A673 (cell line): ENCODE measurements around the gene AGAP1. TPM values are rescaled to one million over a fixed set of nuclear protein-coding genes. Genes with fewer than 3 reads are reported as not detected.

ENCODE experiments used
- BruUV-seq: library from RNA; stranded (reverse); fragments of 400-500 nt; replicated peaks from 2 replicates; lab custom pipeline; 2021; lab: Mats Ljungman, UMichigan
- CTCF ChIA-PET: fragments of 300-600 bp; sonication (Branson Sonifier 250); formaldehyde crosslinking; loops from one replicate; lab custom pipeline; 2022; ENCODE audit warnings: antibody characterized with exemption; lab: Charles Lee
- POLR2A ChIA-PET: fragments of 300-600 bp; sonication (Branson Sonifier 250); formaldehyde crosslinking; loops from one replicate; lab custom pipeline; 2022; ENCODE audit warnings: antibody characterized with exemption; ENCODE audit not compliant: low non-redundant PET; lab: Charles Lee
- DNase-seq: peaks from one replicate; pipeline ENCODE4 v3.0.0-alpha.2; 2015; ENCODE audit warnings: low spot score
- H3K27ac ChIP-seq: fragments of 200-600 bp; sonication (generic); 2 replicates; pipeline ENCODE4 v1.5.1; 2016; ENCODE audit warnings: mixed run types, low read depth, mild to moderate bottlenecking, mixed read lengths, antibody characterized with exemption, low read length; ENCODE audit not compliant: poor library complexity, severe bottlenecking
- H3K27me3 ChIP-seq: fragments of 200-600 bp; sonication (generic); replicated peaks from 2 replicates; pipeline ENCODE4 v1.6.1; 2017; ENCODE audit warnings: mixed run types, low read depth, mild to moderate bottlenecking, mixed read lengths, antibody characterized with exemption, low read length; ENCODE audit not compliant: insufficient read depth, poor library complexity
- H3K36me3 ChIP-seq: fragments of 200-600 bp; sonication (generic); 2 replicates; pipeline ENCODE4 v1.6.1; 2016; ENCODE audit warnings: mixed run types, mild to moderate bottlenecking, mixed read lengths, antibody characterized with exemption, low read length; ENCODE audit not compliant: insufficient read depth, poor library complexity, severe bottlenecking
- H3K4me1 ChIP-seq: fragments of 200-600 bp; sonication (generic); 2 replicates; pipeline ENCODE4 v1.6.1; 2017; ENCODE audit warnings: mixed run types, mild to moderate bottlenecking, mixed read lengths, antibody characterized with exemption, low read length; ENCODE audit not compliant: insufficient read depth, poor library complexity, severe bottlenecking
- H3K4me3 ChIP-seq: fragments of 200-600 bp; sonication (generic); 2 replicates; pipeline ENCODE4 v1.5.1; 2016; ENCODE audit warnings: low read depth, mixed run types, mild to moderate bottlenecking, mixed read lengths, low read length; ENCODE audit not compliant: poor library complexity, severe bottlenecking
- H3K9me3 ChIP-seq: fragments of 200-600 bp; sonication (generic); 2 replicates; pipeline ENCODE4 v1.6.1; 2016; ENCODE audit warnings: mixed run types, low read depth, mild to moderate bottlenecking, mixed read lengths, antibody characterized with exemption, low read length; ENCODE audit not compliant: poor library complexity, severe bottlenecking
- EZH2 ChIP-seq: fragments of 200-600 bp; sonication (generic); IDR thresholded peaks from 2 replicates; pipeline ENCODE4 v1.6.1; 2017; ENCODE audit warnings: borderline replicate concordance, low read depth, mild to moderate bottlenecking, mixed read lengths, antibody characterized with exemption, low read length; ENCODE audit not compliant: poor library complexity, severe bottlenecking
- intact Hi-C: fragments of 100-400 bp; cut with micrococcal nuclease; formaldehyde crosslinking; loops from one replicate; pipeline ENCODE4 v1.10.0; 2022; ENCODE audit not compliant: unreplicated experiment
- total RNA-seq: library from RNA; stranded (reverse); gene quantifications from 2 replicates; pipeline ENCODE4 v1.2.3, GENCODE V29; 2021
- TF ChIP-seq, protein P1 (sequence below): fragments of 300-800, 200-600 bp; sonication (generic); conservative IDR thresholded peaks from 2 replicates; pipeline ENCODE4 v1.5.1; 2017; ENCODE audit warnings: low read depth, mild to moderate bottlenecking, antibody characterized with exemption, low read length, moderate library complexity, mixed read lengths

AGAP1 gene
- total RNA-seq, 1 experiment from 2014 or later, result 25.3 TPM

DNA sequence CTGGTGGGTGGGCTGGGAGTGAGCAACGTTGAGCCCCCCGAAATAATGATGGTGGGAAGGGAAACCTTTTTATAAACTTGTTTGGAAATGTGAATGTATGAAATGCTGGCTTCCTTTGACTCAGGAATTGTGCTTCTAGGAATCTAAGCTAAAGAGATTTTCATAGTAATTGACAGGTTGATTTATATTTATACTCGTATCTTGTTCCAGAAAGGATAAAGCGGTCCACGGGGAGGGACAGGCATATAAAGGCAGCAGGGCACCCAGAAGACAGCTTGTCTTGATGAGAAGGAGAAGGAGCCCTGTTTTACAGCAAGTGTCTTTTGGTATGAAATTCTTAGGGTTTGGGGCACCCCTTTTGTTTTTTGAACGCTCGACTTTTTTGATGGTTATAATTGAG lies 157.8 kb downstream of the AGAP1 start:
- DNase-seq, result peak; percentile 31
- CTCF ChIA-PET, result no interaction called here
- Histone ChIP-seq H3K27ac (no peak overlapping the region), H3K9me3 (no peaks in the 10 kb centered on the region), H3K36me3 (no peaks in the 10 kb centered on the region), H3K4me1 (peaks cover 31% of the 10 kb centered on the region), H3K4me3 (no peak overlapping the region), H3K27me3 (no peaks in the 10 kb centered on the region)
- intact Hi-C loops, result no loop called here
- POLR2A ChIA-PET, result no interaction called here
- TF ChIP-seq EZH2, result no peak
- TF ChIP-seq, protein P1, sequence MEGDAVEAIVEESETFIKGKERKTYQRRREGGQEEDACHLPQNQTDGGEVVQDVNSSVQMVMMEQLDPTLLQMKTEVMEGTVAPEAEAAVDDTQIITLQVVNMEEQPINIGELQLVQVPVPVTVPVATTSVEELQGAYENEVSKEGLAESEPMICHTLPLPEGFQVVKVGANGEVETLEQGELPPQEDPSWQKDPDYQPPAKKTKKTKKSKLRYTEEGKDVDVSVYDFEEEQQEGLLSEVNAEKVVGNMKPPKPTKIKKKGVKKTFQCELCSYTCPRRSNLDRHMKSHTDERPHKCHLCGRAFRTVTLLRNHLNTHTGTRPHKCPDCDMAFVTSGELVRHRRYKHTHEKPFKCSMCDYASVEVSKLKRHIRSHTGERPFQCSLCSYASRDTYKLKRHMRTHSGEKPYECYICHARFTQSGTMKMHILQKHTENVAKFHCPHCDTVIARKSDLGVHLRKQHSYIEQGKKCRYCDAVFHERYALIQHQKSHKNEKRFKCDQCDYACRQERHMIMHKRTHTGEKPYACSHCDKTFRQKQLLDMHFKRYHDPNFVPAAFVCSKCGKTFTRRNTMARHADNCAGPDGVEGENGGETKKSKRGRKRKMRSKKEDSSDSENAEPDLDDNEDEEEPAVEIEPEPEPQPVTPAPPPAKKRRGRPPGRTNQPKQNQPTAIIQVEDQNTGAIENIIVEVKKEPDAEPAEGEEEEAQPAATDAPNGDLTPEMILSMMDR, result no peak
- BruUV-seq, result no TSS peak

DNA sequence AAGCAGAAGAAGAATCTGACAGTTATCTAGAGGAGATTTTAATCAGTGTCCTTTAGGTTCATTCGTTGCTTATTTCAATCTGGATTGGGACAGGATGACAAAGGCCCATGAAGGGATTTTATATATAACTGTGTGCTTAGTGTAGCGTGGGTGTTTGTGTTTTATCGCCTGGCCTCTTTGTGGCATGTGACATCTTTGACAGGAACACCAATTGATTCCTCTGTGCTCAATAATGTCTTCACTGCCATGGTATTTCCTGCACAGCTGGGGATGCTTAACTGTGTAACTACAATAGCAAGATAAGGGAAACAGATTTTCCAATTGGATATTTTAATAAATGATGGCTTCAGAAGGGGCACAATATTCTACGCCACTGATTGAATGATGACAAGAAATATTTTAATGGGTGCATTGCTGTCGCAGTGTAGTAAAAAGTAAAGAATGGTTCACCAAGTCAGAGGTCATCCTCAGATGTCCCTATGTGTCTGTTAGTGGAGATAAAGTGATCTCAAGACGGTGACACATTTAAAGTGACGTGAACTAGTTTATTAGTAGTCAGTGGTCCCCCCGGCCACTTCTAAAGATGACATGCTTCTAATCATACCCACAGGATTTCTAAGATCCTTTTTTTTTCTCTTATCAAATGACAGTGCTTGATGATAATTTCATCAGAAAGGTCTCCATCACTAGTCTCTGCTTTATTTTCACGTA lies 160.4 kb downstream of the AGAP1 start:
- Histone ChIP-seq H3K27me3 (no peaks in the 10 kb centered on the region), H3K9me3 (no peaks in the 10 kb centered on the region), H3K4me3 (no peak overlapping the region), H3K36me3 (no peaks in the 10 kb centered on the region), H3K4me1 (peaks cover 48% of the 10 kb centered on the region), H3K27ac (no peak overlapping the region)
- CTCF ChIA-PET, result no interaction called here
- TF ChIP-seq EZH2, result no peak
- TF ChIP-seq, protein P1, result no peak
- DNase-seq, result peak; percentile 87
- POLR2A ChIA-PET, result no interaction called here
- intact Hi-C loops, result no loop called here
- BruUV-seq, result no TSS peak

DNA sequence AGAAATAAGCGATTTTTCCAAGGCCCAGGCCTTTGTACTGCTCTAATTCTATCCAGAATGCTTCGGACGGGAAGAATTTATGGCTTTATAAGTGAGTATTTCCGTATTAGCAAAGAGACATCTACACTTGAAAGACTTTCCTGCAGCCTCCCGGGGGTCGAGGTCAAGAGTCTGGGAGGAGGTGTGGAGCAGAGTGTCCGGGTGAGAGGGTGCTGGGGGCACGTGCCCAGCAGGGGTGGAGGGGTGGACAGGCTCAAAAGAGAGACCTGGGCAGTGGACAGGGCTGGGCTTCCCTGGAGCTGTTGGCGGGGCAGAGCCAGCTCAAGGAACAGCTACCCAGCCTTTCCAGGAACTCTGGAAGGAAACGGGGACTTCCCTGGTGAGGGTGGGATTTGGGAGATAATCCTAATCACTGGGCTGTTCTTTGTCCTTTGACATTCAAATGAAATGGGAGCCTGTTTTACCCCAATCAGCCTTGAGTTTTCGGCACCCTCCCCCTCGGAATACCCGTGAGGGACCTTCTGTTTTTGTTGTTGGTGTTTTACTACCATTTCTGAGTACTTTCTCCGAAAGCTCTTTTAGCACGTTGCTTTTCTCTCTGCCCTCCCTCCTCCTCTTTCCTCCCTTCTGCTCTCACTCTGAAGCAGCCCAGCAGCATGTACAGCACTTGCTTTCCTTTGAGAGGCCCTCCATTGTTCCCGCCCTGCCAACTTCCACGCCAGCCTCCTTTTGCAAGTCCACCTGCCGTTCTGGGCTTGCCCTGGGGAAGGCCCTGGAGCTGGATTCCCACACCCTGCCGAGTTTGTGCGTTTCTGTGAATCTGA lies 164.7 kb downstream of the AGAP1 start:
- Histone ChIP-seq H3K27me3 (no peaks in the 10 kb centered on the region), H3K4me1 (peaks cover 32% of the 10 kb centered on the region), H3K36me3 (no peaks in the 10 kb centered on the region), H3K9me3 (no peaks in the 10 kb centered on the region), H3K27ac (no peak overlapping the region), H3K4me3 (no peak overlapping the region)
- DNase-seq, result peak; percentile 67
- no peak for TF ChIP-seq EZH2
- TF ChIP-seq, protein P1, result no peak
- intact Hi-C loops, result no loop called here
- POLR2A ChIA-PET, result no interaction called here
- CTCF ChIA-PET, result interaction anchor here (0.5 kb wide), 1 partner anchor 65 kb away, joined by 3 read pairs; no protein-coding TSS in a partner anchor
- BruUV-seq, result no TSS peak
